Measurements from ENCODE around the gene CXCR4. TPM values are rescaled to one million over a fixed set of nuclear protein-coding genes. Genes with fewer than 3 reads are reported as not detected.

CXCR4 gene
- total and polyA plus RNA-seq, 2 experiments from 2014 or later = 2.1 TPM

DNA sequence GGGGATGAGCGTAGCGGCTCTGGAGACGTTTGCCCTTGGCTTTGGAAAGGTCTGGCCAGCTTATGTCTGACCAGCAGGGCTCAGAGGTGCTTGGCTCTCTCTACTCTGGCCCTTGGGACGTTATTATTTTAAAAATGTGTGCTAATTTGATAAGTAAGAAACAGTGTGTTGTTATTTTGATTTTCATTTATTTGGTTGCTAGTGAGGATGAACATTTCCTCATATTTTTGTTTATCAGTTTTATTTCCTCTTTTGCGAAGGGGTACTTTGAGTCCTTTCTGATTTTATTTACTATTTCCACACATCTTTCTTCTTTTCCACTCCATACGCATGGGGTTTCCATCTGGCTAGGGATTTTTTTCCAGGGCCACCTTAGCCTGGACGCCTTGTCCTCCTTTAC, 11.4 kb downstream of the CXCR4 start:
- H3K27me3 ChIP-seq (ENCODE audit: insufficient read depth) = no peaks in the 10 kb centered on the region
- no peaks in the 10 kb centered on the region for H4K20me1 ChIP-seq (replicated peaks; ENCODE audit: insufficient read depth)
- no peak overlapping the region for H3K4me3 Mint-ChIP-seq
- H3K79me2 ChIP-seq (replicated peaks; ENCODE audit: insufficient read depth) = no peaks in the 10 kb centered on the region
- H3K9me2 ChIP-seq (ENCODE audit: insufficient read depth) = peaks cover 5% of the 10 kb centered on the region; the same call in 1 of the 2 replicates
- TF ChIP-seq, protein P1, sequence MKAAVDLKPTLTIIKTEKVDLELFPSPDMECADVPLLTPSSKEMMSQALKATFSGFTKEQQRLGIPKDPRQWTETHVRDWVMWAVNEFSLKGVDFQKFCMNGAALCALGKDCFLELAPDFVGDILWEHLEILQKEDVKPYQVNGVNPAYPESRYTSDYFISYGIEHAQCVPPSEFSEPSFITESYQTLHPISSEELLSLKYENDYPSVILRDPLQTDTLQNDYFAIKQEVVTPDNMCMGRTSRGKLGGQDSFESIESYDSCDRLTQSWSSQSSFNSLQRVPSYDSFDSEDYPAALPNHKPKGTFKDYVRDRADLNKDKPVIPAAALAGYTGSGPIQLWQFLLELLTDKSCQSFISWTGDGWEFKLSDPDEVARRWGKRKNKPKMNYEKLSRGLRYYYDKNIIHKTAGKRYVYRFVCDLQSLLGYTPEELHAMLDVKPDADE (IDR thresholded peaks at IDR 0.05) = no peak
- TF ChIP-seq ZNF114 (CRISPR knock-in tag; IDR thresholded peaks at IDR 0.05) = no peak
- TF ChIP-seq POLR2AphosphoS5 (IDR thresholded peaks at IDR 0.05; ENCODE audit: low read depth) = no peak
- no peak for TF ChIP-seq NANOG (IDR thresholded peaks at IDR 0.05; ENCODE audit: borderline replicate concordance)
- TF ChIP-seq, protein P2, sequence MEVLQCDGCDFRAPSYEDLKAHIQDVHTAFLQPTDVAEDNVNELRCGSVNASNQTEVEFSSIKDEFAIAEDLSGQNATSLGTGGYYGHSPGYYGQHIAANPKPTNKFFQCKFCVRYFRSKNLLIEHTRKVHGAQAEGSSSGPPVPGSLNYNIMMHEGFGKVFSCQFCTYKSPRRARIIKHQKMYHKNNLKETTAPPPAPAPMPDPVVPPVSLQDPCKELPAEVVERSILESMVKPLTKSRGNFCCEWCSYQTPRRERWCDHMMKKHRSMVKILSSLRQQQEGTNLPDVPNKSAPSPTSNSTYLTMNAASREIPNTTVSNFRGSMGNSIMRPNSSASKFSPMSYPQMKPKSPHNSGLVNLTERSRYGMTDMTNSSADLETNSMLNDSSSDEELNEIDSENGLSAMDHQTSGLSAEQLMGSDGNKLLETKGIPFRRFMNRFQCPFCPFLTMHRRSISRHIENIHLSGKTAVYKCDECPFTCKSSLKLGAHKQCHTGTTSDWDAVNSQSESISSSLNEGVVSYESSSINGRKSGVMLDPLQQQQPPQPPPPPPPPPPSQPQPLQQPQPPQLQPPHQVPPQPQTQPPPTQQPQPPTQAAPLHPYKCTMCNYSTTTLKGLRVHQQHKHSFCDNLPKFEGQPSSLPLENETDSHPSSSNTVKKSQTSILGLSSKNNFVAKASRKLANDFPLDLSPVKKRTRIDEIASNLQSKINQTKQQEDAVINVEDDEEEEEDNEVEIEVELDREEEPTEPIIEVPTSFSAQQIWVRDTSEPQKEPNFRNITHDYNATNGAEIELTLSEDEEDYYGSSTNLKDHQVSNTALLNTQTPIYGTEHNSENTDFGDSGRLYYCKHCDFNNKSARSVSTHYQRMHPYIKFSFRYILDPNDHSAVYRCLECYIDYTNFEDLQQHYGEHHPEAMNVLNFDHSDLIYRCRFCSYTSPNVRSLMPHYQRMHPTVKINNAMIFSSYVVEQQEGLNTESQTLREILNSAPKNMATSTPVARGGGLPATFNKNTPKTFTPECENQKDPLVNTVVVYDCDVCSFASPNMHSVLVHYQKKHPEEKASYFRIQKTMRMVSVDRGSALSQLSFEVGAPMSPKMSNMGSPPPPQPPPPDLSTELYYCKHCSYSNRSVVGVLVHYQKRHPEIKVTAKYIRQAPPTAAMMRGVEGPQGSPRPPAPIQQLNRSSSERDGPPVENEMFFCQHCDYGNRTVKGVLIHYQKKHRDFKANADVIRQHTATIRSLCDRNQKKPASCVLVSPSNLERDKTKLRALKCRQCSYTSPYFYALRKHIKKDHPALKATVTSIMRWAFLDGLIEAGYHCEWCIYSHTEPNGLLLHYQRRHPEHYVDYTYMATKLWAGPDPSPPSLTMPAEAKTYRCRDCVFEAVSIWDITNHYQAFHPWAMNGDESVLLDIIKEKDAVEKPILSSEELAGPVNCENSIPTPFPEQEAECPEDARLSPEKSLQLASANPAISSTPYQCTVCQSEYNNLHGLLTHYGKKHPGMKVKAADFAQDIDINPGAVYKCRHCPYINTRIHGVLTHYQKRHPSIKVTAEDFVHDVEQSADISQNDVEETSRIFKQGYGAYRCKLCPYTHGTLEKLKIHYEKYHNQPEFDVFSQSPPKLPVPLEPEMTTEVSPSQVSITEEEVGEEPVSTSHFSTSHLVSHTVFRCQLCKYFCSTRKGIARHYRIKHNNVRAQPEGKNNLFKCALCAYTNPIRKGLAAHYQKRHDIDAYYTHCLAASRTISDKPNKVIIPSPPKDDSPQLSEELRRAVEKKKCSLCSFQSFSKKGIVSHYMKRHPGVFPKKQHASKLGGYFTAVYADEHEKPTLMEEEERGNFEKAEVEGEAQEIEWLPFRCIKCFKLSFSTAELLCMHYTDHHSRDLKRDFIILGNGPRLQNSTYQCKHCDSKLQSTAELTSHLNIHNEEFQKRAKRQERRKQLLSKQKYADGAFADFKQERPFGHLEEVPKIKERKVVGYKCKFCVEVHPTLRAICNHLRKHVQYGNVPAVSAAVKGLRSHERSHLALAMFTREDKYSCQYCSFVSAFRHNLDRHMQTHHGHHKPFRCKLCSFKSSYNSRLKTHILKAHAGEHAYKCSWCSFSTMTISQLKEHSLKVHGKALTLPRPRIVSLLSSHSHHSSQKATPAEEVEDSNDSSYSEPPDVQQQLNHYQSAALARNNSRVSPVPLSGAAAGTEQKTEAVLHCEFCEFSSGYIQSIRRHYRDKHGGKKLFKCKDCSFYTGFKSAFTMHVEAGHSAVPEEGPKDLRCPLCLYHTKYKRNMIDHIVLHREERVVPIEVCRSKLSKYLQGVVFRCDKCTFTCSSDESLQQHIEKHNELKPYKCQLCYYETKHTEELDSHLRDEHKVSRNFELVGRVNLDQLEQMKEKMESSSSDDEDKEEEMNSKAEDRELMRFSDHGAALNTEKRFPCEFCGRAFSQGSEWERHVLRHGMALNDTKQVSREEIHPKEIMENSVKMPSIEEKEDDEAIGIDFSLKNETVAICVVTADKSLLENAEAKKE (CRISPR knock-in tag; IDR thresholded peaks at IDR 0.05) = no peak
- TF ChIP-seq CREB1 (CRISPR knock-in tag; IDR thresholded peaks at IDR 0.05; ENCODE audit: low read depth) = no peak
- TF ChIP-seq STAT1 (IDR thresholded peaks at IDR 0.05; ENCODE audit: unreplicated experiment) = no peak
- TF ChIP-seq, protein P3, sequence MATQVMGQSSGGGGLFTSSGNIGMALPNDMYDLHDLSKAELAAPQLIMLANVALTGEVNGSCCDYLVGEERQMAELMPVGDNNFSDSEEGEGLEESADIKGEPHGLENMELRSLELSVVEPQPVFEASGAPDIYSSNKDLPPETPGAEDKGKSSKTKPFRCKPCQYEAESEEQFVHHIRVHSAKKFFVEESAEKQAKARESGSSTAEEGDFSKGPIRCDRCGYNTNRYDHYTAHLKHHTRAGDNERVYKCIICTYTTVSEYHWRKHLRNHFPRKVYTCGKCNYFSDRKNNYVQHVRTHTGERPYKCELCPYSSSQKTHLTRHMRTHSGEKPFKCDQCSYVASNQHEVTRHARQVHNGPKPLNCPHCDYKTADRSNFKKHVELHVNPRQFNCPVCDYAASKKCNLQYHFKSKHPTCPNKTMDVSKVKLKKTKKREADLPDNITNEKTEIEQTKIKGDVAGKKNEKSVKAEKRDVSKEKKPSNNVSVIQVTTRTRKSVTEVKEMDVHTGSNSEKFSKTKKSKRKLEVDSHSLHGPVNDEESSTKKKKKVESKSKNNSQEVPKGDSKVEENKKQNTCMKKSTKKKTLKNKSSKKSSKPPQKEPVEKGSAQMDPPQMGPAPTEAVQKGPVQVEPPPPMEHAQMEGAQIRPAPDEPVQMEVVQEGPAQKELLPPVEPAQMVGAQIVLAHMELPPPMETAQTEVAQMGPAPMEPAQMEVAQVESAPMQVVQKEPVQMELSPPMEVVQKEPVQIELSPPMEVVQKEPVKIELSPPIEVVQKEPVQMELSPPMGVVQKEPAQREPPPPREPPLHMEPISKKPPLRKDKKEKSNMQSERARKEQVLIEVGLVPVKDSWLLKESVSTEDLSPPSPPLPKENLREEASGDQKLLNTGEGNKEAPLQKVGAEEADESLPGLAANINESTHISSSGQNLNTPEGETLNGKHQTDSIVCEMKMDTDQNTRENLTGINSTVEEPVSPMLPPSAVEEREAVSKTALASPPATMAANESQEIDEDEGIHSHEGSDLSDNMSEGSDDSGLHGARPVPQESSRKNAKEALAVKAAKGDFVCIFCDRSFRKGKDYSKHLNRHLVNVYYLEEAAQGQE (IDR thresholded peaks at IDR 0.05; ENCODE audit: unreplicated experiment) = no peak
- no peak for TF ChIP-seq JUNB (IDR thresholded peaks at IDR 0.05; ENCODE audit: unreplicated experiment)
- TF ChIP-seq, protein P4, sequence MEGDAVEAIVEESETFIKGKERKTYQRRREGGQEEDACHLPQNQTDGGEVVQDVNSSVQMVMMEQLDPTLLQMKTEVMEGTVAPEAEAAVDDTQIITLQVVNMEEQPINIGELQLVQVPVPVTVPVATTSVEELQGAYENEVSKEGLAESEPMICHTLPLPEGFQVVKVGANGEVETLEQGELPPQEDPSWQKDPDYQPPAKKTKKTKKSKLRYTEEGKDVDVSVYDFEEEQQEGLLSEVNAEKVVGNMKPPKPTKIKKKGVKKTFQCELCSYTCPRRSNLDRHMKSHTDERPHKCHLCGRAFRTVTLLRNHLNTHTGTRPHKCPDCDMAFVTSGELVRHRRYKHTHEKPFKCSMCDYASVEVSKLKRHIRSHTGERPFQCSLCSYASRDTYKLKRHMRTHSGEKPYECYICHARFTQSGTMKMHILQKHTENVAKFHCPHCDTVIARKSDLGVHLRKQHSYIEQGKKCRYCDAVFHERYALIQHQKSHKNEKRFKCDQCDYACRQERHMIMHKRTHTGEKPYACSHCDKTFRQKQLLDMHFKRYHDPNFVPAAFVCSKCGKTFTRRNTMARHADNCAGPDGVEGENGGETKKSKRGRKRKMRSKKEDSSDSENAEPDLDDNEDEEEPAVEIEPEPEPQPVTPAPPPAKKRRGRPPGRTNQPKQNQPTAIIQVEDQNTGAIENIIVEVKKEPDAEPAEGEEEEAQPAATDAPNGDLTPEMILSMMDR (conservative IDR thresholded peaks at IDR 0.05; ENCODE audit: low read depth in 2 of 2) = no peak
- no peak for TF ChIP-seq EZH2 (IDR thresholded peaks at IDR 0.05; ENCODE audit: low read depth, unreplicated experiment)
- TF ChIP-seq EZH2phosphoT487 (IDR thresholded peaks at IDR 0.05; ENCODE audit: unreplicated experiment) = no peak
- no peak for TF ChIP-seq ZNF331 (CRISPR knock-in tag; IDR thresholded peaks at IDR 0.05; ENCODE audit: low read depth)
- no peaks in the 10 kb centered on the region for H3K36me3 ChIP-seq (ENCODE audit: insufficient read depth)
- H3K9me3 Mint-ChIP-seq = no peaks in the 10 kb centered on the region
- no peak overlapping the region for H3K27ac Mint-ChIP-seq
- H3K27ac ChIP-seq (ENCODE audit: low read depth) = no peak overlapping the region
- no peak overlapping the region for H3K4me2 ChIP-seq
- ATAC-seq = no peak
- peaks cover 2% of the 10 kb centered on the region for H3K27me3 Mint-ChIP-seq (ENCODE audit: insufficient read depth, low read depth, poor library complexity)
- DNase-seq (ENCODE audit: low spot score) = no peak
- 0 out of 2 replicates have a peak overlapping the region, but pooled peaks have one; percentile 66 for H2AFZ ChIP-seq
- no peaks in the 10 kb centered on the region for H3K4me1 Mint-ChIP-seq
- H3K36me3 Mint-ChIP-seq (ENCODE audit: low read depth) = no peaks in the 10 kb centered on the region
- H3K4me1 ChIP-seq (ENCODE audit: insufficient read depth) = no peaks in the 10 kb centered on the region
- no peak overlapping the region for H3K4me3 ChIP-seq
- H3F3A ChIP-seq (replicated peaks; ENCODE audit: low read depth) = no peaks in the 10 kb centered on the region
